ENCODE data around the gene RNF44.

RNF44 gene

GRCh38 chr5:176534640-176535039 is 2.6 kb downstream of the RNF44 start:
- DNase-seq, result no peak

- peak; percentile 45 for DNase-seq
These were observed 3.1 kb downstream of the RNF44 start for GRCh38 chr5:176533894-176534611.

- peak; percentile 26 for DNase-seq
These were observed 3.8 kb downstream of the RNF44 start for GRCh38 chr5:176533390-176533789.

GRCh38 chr5:176532795-176533194 is 4.4 kb downstream of the RNF44 start:
- DNase-seq, result no peak

- no peak for DNase-seq
These were observed 5.2 kb downstream of the RNF44 start for GRCh38 chr5:176531902-176532493.

- DNase-seq, result peak; percentile 0
These were observed 6.0 kb downstream of the RNF44 start for GRCh38 chr5:176530983-176531901.

GRCh38 chr5:176530393-176530982 is 6.7 kb downstream of the RNF44 start:
- no peak for DNase-seq

- peak; percentile 69 for DNase-seq
These were observed 7.5 kb downstream of the RNF44 start for GRCh38 chr5:176529741-176530141.

- peak; percentile 24 for DNase-seq
These were observed 8.0 kb downstream of the RNF44 start for GRCh38 chr5:176529116-176529740.

GRCh38 chr5:176528761-176529115 is 8.5 kb downstream of the RNF44 start:
- DNase-seq, result no peak

- no peak for DNase-seq
These were observed 8.9 kb downstream of the RNF44 start for GRCh38 chr5:176528301-176528700.

GRCh38 chr5:176527246-176528222 is 9.7 kb downstream of the RNF44 start:
- DNase-seq, result no peak

GRCh38 chr5:176526462-176526861 is 10.7 kb downstream of the RNF44 start:
- no peak for DNase-seq

- no peak for DNase-seq
These were observed 11.5 kb downstream of the RNF44 start for GRCh38 chr5:176525677-176526076.

GRCh38 chr5:176524987-176525386 is 12.2 kb downstream of the RNF44 start:
- no peak for DNase-seq

GRCh38 chr5:176524138-176524537 is 13.1 kb downstream of the RNF44 start:
- DNase-seq, result no peak

- no peak for DNase-seq
These were observed 15.4 kb downstream of the RNF44 start for GRCh38 chr5:176521699-176522263.

- DNase-seq, result no peak
These were observed 15.9 kb downstream of the RNF44 start for GRCh38 chr5:176521286-176521685.

GRCh38 chr5:176519810-176520720 is 17.1 kb downstream of the RNF44 start:
- DNase-seq, result no peak

- DNase-seq, result no peak
These were observed 20.0 kb downstream of the RNF44 start for GRCh38 chr5:176517053-176517661.

All from CD4-positive, alpha-beta T cell treated with Interferon gamma for 1 hour (primary cell).